MCF 10A (cell line): ENCODE results near the gene AMZ1. TPM values are rescaled to one million over a fixed set of nuclear protein-coding genes. Genes with fewer than 3 reads are reported as not detected.
"Not testable (repeated sequence)": the region's sequence is repeated elsewhere in the genome, so short reads cannot be mapped to it uniquely, and the experiment has no call there.

Source experiments
- BruUV-seq: library from RNA; stranded (reverse); fragments of 400-500 nt; replicated peaks from 2 replicates; lab custom pipeline; 2021; lab: Mats Ljungman, UMichigan
- CTCF ChIA-PET: fragments of 300-600 bp; sonication (Branson Sonifier 250); formaldehyde crosslinking; extraction: SDS; loops from one replicate; lab custom pipeline; 2021; ENCODE audit warnings: antibody characterized with exemption, inconsistent platforms; lab: Yijun Ruan, JAX
- POLR2A ChIA-PET: fragments of 300-600, 350-650 bp; sonication (Branson Sonifier 250); formaldehyde crosslinking; extraction: SDS; loops from one replicate; lab custom pipeline; 2020; ENCODE audit warnings: antibody characterized with exemption, inconsistent platforms; lab: Yijun Ruan, JAX
- DNase-seq: peaks from one replicate; pipeline ENCODE4 v3.0.0-alpha.2; 2018; ENCODE audit not compliant: unreplicated experiment
- H3K27ac Mint-ChIP-seq: one replicate; pipeline ENCODE4 v1.8.0; 2022; ENCODE audit warnings: mild to moderate bottlenecking, low read depth, mixed read lengths; ENCODE audit not compliant: unreplicated experiment
- H3K27me3 Mint-ChIP-seq: one replicate; pipeline ENCODE4 v1.8.0; 2022; ENCODE audit warnings: mixed read lengths; ENCODE audit not compliant: insufficient read depth, unreplicated experiment
- H3K36me3 Mint-ChIP-seq: one replicate; pipeline ENCODE4 v1.8.0; 2022; ENCODE audit warnings: mild to moderate bottlenecking, moderate library complexity, mixed read lengths; ENCODE audit not compliant: insufficient read depth, unreplicated experiment
- H3K4me1 Mint-ChIP-seq: one replicate; pipeline ENCODE4 v1.8.0; 2022; ENCODE audit warnings: mixed read lengths; ENCODE audit not compliant: insufficient read depth, unreplicated experiment
- H3K4me3 Mint-ChIP-seq: one replicate; pipeline ENCODE4 v1.8.0; 2022; ENCODE audit warnings: mild to moderate bottlenecking, moderate library complexity, mixed read lengths; ENCODE audit not compliant: unreplicated experiment
- H3K9me3 Mint-ChIP-seq: one replicate; pipeline ENCODE4 v1.8.0; 2022; ENCODE audit warnings: mixed read lengths; ENCODE audit not compliant: unreplicated experiment
- intact Hi-C: fragments of 100-400 bp; cut with micrococcal nuclease; formaldehyde crosslinking; loops from 2 replicates; pipeline ENCODE4 v1.14.1; 2022
- total RNA-seq: library from RNA; stranded (reverse); gene quantifications from 2 replicates; pipeline ENCODE4 v1.2.3, GENCODE V29; 2022
- TF ChIP-seq, protein P1 (sequence below): fragments of 200-600 bp; IDR thresholded peaks from one replicate; pipeline ENCODE4 v1.8.0; 2022; ENCODE audit warnings: antibody characterized with exemption, mild to moderate bottlenecking; ENCODE audit not compliant: unreplicated experiment

AMZ1 gene
- total RNA-seq, 1 experiment from 2014 or later: not detected

DNA sequence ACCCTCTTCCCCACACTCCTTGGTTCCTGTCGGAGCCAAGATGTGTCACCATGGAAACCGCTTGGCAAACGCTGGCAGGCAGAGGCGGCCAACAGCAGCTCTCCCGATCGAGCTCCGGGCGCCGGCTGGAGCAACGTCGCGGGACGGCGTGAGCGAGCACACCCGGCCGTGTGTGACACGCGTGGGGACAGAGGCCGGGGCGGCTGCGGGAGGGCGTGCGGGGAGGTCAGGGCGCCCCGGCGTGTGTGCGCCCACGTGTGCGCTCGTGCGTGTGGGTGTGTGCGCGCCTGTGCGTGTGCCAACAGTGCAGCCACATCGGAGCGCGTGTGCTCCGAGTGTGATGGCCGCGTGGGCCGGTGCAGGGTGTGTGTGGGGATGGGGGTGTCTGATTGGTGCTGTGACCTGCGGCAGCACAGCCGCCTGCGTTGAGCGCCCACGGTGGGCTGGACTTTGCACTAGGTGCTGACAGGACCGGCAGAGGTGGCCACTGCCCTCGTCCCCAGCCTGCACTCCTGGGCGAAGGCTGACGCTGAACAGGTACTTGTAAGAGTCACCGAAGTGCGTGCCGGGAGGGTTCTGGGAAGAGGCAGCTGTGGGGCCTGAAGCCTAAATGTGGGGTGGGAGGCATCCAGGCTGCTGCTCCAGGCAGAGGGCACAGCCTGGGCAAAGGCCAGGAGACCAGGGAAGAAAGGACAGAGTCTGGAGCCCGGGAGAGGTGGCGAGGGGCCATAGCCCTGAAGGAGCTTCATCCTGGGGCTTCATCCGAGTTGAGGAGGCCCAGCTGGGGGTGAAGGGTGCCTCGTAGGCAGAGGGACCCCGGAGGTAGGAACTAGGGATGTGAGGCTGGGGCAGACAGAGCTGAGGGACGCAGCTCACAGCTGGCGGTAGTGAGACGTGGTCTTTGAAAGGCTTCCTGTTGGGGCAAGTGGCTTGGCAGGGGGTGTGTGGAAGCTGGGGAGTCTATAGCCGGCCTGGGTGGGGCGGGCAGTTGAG lies 8.6 kb upstream of the AMZ1 start:
- H3K27ac Mint-ChIP-seq, POLR2A ChIA-PET, DNase-seq, H3K4me3 Mint-ChIP-seq, H3K9me3 Mint-ChIP-seq, BruUV-seq, H3K36me3 Mint-ChIP-seq, H3K4me1 Mint-ChIP-seq: not testable (repeated sequence)
- H3K27me3 Mint-ChIP-seq: peaks cover 41% of the 10 kb centered on the region
- CTCF ChIA-PET: interaction anchor here (1.0 to 3.5 kb wide), 4 partner anchors 9 to 228 kb away, joined by 3 to 48 read pairs (median 10); no protein-coding TSS in a partner anchor
- intact Hi-C loops: loop anchor here (2.0 kb wide), 1 partner anchor 125 kb away; the partner anchor contains the start of gene BRAT1

- Mint-ChIP-seq H3K27ac (no peak overlapping the region), H3K36me3 (no peaks in the 10 kb centered on the region), H3K4me1 (no peaks in the 10 kb centered on the region), H3K4me3 (no peak overlapping the region), H3K9me3 (no peaks in the 10 kb centered on the region), H3K27me3 (peaks cover 41% of the 10 kb centered on the region)
- TF ChIP-seq, protein P1, sequence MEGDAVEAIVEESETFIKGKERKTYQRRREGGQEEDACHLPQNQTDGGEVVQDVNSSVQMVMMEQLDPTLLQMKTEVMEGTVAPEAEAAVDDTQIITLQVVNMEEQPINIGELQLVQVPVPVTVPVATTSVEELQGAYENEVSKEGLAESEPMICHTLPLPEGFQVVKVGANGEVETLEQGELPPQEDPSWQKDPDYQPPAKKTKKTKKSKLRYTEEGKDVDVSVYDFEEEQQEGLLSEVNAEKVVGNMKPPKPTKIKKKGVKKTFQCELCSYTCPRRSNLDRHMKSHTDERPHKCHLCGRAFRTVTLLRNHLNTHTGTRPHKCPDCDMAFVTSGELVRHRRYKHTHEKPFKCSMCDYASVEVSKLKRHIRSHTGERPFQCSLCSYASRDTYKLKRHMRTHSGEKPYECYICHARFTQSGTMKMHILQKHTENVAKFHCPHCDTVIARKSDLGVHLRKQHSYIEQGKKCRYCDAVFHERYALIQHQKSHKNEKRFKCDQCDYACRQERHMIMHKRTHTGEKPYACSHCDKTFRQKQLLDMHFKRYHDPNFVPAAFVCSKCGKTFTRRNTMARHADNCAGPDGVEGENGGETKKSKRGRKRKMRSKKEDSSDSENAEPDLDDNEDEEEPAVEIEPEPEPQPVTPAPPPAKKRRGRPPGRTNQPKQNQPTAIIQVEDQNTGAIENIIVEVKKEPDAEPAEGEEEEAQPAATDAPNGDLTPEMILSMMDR: no peak
- no TSS peak for BruUV-seq
- intact Hi-C loops: loop anchor here (2.0 kb wide), 1 partner anchor 125 kb away; the partner anchor contains the start of gene BRAT1
- DNase-seq: no peak
- ChIA-PET POLR2A (interaction anchor here (1.0 to 1.1 kb wide), 2 partner anchors 229 to 230 kb away, joined by 3 to 5 read pairs; no protein-coding TSS in a partner anchor), CTCF (interaction anchor here (0.7 to 3.5 kb wide), 6 partner anchors 10 to 229 kb away, joined by 3 to 48 read pairs (median 6); no protein-coding TSS in a partner anchor)
These were observed 7.7 kb upstream of the AMZ1 start for GRCh38 chr7:2680256-2680655.

DNA sequence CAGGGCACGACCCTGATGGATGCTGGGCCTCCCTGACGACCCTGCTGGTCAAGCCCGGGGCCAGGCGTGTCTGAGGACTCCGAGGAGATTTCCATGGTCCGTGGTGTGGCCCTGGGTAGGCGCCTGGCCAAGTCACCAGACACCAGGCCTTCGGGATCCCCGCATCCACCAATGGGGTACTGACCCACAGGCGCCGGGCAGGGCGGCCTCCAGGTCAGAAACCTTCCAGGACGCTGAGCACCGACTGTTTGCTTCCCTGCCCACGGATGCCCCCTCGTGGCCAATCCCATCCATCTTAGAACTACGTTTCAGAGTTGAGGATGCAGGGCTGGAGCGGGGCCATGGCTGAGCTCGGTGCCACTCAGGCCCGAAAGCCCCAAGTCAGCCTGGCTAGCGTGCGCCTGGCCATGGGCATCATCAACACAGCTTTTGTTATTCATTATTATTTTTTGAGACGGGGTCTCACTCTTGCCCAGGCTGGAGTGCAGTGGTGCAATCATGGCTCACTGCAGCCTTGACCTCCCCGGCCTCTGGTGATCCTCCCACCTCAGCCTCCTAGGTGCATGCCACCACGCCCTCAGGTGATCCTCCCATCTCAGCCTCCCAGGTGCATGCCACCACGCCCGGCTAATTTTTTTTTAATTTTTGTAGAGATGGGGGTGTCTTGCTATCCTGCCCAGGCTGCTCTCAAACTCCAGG lies 7.1 kb upstream of the AMZ1 start:
- intact Hi-C loops: loop anchor here (1.0 to 2.0 kb wide), 3 partner anchors 126 to 230 kb away; partner anchors contain the start of gene BRAT1
- H3K36me3 Mint-ChIP-seq: no peaks in the 10 kb centered on the region
- H3K27me3 Mint-ChIP-seq: peaks cover 41% of the 10 kb centered on the region
- TF ChIP-seq, protein P1: peak; percentile 69
- BruUV-seq: no TSS peak
- CTCF ChIA-PET: interaction anchor here (0.5 to 3.5 kb wide), 13 partner anchors 9 to 236 kb away, joined by 3 to 48 read pairs (median 4); no protein-coding TSS in a partner anchor
- no peak overlapping the region for H3K4me3 Mint-ChIP-seq
- POLR2A ChIA-PET: interaction anchor here (1.0 to 1.1 kb wide), 2 partner anchors 229 to 231 kb away, joined by 3 to 5 read pairs; no protein-coding TSS in a partner anchor
- H3K4me1 Mint-ChIP-seq: no peaks in the 10 kb centered on the region
- no peak overlapping the region for H3K27ac Mint-ChIP-seq
- H3K9me3 Mint-ChIP-seq: no peaks in the 10 kb centered on the region
- DNase-seq: peak; percentile 77
